ENCODE measurements around the gene FBXL19.

DNA sequence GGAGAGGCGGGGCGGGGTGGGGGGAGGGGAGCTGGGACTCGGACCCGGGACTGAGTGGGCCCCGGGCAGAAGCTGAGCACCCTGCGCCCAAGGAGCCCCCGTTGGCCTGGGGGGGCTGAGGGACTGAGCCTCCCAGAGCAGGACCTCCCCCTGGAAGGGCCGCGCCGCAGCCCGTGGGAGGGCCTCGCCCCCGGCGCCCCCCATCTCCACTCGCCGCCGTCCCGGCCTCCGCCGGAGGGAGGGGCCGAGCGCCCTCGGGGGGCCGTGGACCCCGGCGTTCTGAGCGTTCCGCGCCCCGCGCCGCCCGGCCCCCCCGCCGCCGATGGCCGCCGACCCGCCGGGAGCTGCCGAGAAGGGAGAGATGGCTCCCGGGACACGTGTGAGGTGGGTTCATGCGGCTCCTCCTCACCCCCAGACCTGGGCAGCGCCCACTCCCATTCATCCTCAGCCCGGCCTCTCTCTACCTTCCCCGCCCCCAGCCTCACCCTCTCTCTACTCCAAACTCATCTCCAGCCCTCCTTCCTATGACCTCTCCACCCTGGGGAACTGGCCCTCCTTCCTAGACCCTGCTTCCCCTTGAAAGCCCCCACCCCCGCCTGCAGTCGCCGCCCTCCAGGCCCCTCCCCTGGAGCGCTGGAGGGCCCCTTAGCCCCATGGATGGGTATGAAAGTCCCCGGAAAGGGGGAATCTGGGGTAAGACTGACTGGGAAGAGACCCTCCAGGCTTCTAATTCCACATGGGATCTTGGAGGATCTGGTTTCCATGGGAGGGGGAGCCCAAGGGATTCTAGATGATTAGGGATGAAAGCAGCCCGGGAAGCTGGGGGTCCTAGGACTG is 922 bp downstream of the FBXL19 start:
- TF ChIP-seq ZNF432 (CRISPR knock-in tag; IDR thresholded peaks at IDR 0.05; ENCODE audit: borderline replicate concordance), result no peak
- no peak for TF ChIP-seq ZNF274 (CRISPR knock-in tag; IDR thresholded peaks at IDR 0.05)
- TF ChIP-seq, protein P1, sequence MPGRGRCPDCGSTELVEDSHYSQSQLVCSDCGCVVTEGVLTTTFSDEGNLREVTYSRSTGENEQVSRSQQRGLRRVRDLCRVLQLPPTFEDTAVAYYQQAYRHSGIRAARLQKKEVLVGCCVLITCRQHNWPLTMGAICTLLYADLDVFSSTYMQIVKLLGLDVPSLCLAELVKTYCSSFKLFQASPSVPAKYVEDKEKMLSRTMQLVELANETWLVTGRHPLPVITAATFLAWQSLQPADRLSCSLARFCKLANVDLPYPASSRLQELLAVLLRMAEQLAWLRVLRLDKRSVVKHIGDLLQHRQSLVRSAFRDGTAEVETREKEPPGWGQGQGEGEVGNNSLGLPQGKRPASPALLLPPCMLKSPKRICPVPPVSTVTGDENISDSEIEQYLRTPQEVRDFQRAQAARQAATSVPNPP (CRISPR knock-in tag; IDR thresholded peaks at IDR 0.05), result no peak
- no peak for TF ChIP-seq E2F5 (CRISPR knock-in tag; conservative IDR thresholded peaks at IDR 0.05)
- no peak for TF ChIP-seq ESRRA (CRISPR knock-in tag; IDR thresholded peaks at IDR 0.05; ENCODE audit: low read depth)
- TF ChIP-seq REST (IDR thresholded peaks at IDR 0.05; ENCODE audit: borderline replicate concordance in 1 of 2, low read depth in 1 of 2, low read length in 2 of 2), result no peak
- TF ChIP-seq, protein P2, sequence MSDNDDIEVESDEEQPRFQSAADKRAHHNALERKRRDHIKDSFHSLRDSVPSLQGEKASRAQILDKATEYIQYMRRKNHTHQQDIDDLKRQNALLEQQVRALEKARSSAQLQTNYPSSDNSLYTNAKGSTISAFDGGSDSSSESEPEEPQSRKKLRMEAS (IDR thresholded peaks at IDR 0.05), result 0 out of 2 replicates have a peak, but pooled peaks have one; percentile 37
- TF ChIP-seq REPIN1 (CRISPR knock-in tag; IDR thresholded peaks at IDR 0.05; ENCODE audit: borderline replicate concordance, low read depth), result no peak
- no peak for TF ChIP-seq ZNF780A (CRISPR knock-in tag; IDR thresholded peaks at IDR 0.05)
- TF ChIP-seq MAZ (IDR thresholded peaks at IDR 0.05; ENCODE audit: borderline replicate concordance, low read depth, low read length), result 0 out of 2 replicates have a peak, but pooled peaks have one; percentile 28
- TF ChIP-seq MAZ (CRISPR knock-in tag; IDR thresholded peaks at IDR 0.05; ENCODE audit: low read depth), result no peak

Measured in HepG2 (cell line).